Loucy (cell line): ENCODE data around the gene DSE.

ENCODE experiments used
- H2AFZ ChIP-seq: fragments of 200-600 bp; sonication (generic); 2 replicates; pipeline ENCODE4 v1.6.0; 2016; ENCODE audit warnings: antibody characterized with exemption, mild to moderate bottlenecking, low read length, moderate library complexity
- H3F3A ChIP-seq: fragments of 200-600 bp; 2 replicates; pipeline ENCODE4 v1.6.0; 2016; ENCODE audit warnings: antibody characterized with exemption, low read depth, mild to moderate bottlenecking
- H3K27me3 ChIP-seq: fragments of 200-600 bp; sonication (generic); 2 replicates; pipeline ENCODE4 v1.6.1; 2014; ENCODE audit warnings: low read length, mild to moderate bottlenecking; ENCODE audit not compliant: insufficient read depth, poor library complexity, severe bottlenecking
- H3K36me3 ChIP-seq: fragments of 200-600 bp; sonication (generic); 2 replicates; pipeline ENCODE4 v1.6.1; 2016; ENCODE audit warnings: low read length; ENCODE audit not compliant: insufficient read depth
- H3K4me1 ChIP-seq: fragments of 200-600 bp; sonication (generic); 2 replicates; pipeline ENCODE4 v1.5.1; 2014; ENCODE audit warnings: low read length, mild to moderate bottlenecking; ENCODE audit not compliant: insufficient read depth, poor library complexity, severe bottlenecking
- H3K4me2 ChIP-seq: fragments of 200-600 bp; sonication (generic); 2 replicates; pipeline ENCODE4 v1.6.0; 2014; ENCODE audit warnings: antibody characterized with exemption, low read length, low read depth, mild to moderate bottlenecking; ENCODE audit not compliant: poor library complexity, severe bottlenecking
- H3K4me3 ChIP-seq: fragments of 200-600 bp; sonication (generic); 2 replicates; pipeline ENCODE4 v1.5.1; 2014; ENCODE audit warnings: low read length, mild to moderate bottlenecking, mixed read lengths; ENCODE audit not compliant: poor library complexity, severe bottlenecking
- H3K79me2 ChIP-seq: fragments of 200-600 bp; sonication (generic); 2 replicates; pipeline ENCODE4 v1.6.1; 2014; ENCODE audit warnings: low read length; ENCODE audit not compliant: insufficient read depth
- H3K9ac ChIP-seq: fragments of 200-600 bp; sonication (generic); 2 replicates; pipeline ENCODE4 v1.6.0; 2014; ENCODE audit warnings: mild to moderate bottlenecking, low read depth, low read length, moderate library complexity; ENCODE audit not compliant: poor library complexity, severe bottlenecking
- H3K9me2 ChIP-seq: fragments of 200-600 bp; sonication (generic); replicated peaks from 2 replicates; pipeline ENCODE4 v1.6.1; 2016; ENCODE audit warnings: low read depth, low read length, mixed read lengths
- H3K9me3 ChIP-seq: fragments of 200-600 bp; sonication (generic); 2 replicates; pipeline ENCODE4 v1.6.1; 2014; ENCODE audit warnings: mild to moderate bottlenecking, antibody characterized with exemption, low read length, low read depth; ENCODE audit not compliant: insufficient read depth
- H4K20me1 ChIP-seq: fragments of 200-600 bp; sonication (generic); 2 replicates; pipeline ENCODE4 v1.6.0; 2014; ENCODE audit warnings: antibody characterized with exemption, low read length, mild to moderate bottlenecking; ENCODE audit not compliant: insufficient read depth, poor library complexity, severe bottlenecking
- EZH2phosphoT487 ChIP-seq: fragments of 200-600 bp; IDR thresholded peaks from 2 replicates; pipeline ENCODE4 v1.6.1; 2018; ENCODE audit warnings: antibody characterized with exemption, mild to moderate bottlenecking, moderate library complexity, borderline replicate concordance
- TF ChIP-seq, protein P1 (sequence below): fragments of 200-600 bp; sonication (generic); conservative IDR thresholded peaks from 2 replicates; pipeline ENCODE4 v1.5.1; 2014; ENCODE audit warnings: mild to moderate bottlenecking, antibody characterized with exemption, low read length

DSE gene

DNA sequence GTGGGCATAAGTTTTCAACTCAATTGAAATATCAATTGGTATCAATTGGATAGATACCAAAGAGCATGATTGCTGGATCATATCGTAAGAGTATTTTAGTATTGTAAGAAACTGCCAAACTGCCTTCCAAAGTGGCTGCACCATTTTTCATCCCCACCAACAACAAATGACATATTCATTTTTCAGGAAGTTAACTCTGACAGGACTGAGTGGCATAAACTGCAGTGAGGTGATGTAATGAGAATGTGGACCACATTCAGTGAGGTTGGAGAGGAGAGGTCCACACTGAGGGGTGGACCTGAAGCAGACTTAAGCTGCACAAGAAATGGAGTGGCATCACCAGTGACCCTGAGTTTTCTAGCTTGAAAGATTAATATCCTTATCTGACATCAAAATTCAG, 78.8 kb downstream of the DSE start:
- peaks cover 30% of the 10 kb centered on the region for H3K4me1 ChIP-seq

DNA sequence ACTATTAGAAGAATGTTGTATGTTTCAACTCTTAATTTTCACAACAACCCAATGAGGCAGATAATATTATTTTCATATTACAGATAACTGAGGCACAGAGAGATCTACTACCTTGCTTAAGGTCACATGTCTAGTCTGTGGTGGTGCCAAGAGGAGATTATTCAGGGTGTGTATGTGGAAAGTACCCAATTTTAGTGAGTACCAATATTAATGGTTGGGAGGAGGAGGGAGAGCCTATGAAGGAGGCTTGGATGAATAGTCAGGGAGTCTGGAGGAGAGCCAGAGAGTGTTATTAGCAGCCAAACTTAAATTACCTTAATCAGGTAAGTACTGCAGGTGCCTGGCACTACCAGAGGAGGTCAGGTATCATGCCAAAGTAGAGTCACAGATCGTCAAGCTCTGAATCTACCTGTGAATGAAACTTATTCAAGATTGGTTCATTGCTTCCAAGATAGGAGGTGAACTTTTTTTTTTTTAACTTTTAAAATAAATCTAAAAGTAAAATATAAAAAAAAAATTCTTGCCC, 79.5 kb downstream of the DSE start:
- Histone ChIP-seq H3K9me3 (no peaks in the 10 kb centered on the region), H4K20me1 (no peaks in the 10 kb centered on the region), H3K27me3 (no peaks in the 10 kb centered on the region), H3K9me2 (no peaks in the 10 kb centered on the region), H3K36me3 (no peaks in the 10 kb centered on the region), H3K79me2 (no peaks in the 10 kb centered on the region), H3K4me3 (no peak overlapping the region), H3K4me2 (no peak overlapping the region), H3F3A (no peaks in the 10 kb centered on the region), H2AFZ (no peak overlapping the region), H3K4me1 (peaks cover 24% of the 10 kb centered on the region), H3K9ac (no peak overlapping the region)
- TF ChIP-seq, protein P1, sequence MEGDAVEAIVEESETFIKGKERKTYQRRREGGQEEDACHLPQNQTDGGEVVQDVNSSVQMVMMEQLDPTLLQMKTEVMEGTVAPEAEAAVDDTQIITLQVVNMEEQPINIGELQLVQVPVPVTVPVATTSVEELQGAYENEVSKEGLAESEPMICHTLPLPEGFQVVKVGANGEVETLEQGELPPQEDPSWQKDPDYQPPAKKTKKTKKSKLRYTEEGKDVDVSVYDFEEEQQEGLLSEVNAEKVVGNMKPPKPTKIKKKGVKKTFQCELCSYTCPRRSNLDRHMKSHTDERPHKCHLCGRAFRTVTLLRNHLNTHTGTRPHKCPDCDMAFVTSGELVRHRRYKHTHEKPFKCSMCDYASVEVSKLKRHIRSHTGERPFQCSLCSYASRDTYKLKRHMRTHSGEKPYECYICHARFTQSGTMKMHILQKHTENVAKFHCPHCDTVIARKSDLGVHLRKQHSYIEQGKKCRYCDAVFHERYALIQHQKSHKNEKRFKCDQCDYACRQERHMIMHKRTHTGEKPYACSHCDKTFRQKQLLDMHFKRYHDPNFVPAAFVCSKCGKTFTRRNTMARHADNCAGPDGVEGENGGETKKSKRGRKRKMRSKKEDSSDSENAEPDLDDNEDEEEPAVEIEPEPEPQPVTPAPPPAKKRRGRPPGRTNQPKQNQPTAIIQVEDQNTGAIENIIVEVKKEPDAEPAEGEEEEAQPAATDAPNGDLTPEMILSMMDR = no peak
- no peak for TF ChIP-seq EZH2phosphoT487

More for the DNA sequence above, 78.8 kb downstream of the DSE start:
- H3K9ac ChIP-seq = no peak overlapping the region
- no peak overlapping the region for H2AFZ ChIP-seq
- no peaks in the 10 kb centered on the region for H3K27me3 ChIP-seq
- TF ChIP-seq EZH2phosphoT487 = no peak
- TF ChIP-seq, protein P1 = no peak
- no peaks in the 10 kb centered on the region for H3K79me2 ChIP-seq
- H3K9me2 ChIP-seq = no peaks in the 10 kb centered on the region
- no peaks in the 10 kb centered on the region for H4K20me1 ChIP-seq
- H3K4me2 ChIP-seq = no peak overlapping the region
- H3F3A ChIP-seq = no peaks in the 10 kb centered on the region
- H3K36me3 ChIP-seq = no peaks in the 10 kb centered on the region
- H3K4me3 ChIP-seq = no peak overlapping the region
- no peaks in the 10 kb centered on the region for H3K9me3 ChIP-seq

DNA sequence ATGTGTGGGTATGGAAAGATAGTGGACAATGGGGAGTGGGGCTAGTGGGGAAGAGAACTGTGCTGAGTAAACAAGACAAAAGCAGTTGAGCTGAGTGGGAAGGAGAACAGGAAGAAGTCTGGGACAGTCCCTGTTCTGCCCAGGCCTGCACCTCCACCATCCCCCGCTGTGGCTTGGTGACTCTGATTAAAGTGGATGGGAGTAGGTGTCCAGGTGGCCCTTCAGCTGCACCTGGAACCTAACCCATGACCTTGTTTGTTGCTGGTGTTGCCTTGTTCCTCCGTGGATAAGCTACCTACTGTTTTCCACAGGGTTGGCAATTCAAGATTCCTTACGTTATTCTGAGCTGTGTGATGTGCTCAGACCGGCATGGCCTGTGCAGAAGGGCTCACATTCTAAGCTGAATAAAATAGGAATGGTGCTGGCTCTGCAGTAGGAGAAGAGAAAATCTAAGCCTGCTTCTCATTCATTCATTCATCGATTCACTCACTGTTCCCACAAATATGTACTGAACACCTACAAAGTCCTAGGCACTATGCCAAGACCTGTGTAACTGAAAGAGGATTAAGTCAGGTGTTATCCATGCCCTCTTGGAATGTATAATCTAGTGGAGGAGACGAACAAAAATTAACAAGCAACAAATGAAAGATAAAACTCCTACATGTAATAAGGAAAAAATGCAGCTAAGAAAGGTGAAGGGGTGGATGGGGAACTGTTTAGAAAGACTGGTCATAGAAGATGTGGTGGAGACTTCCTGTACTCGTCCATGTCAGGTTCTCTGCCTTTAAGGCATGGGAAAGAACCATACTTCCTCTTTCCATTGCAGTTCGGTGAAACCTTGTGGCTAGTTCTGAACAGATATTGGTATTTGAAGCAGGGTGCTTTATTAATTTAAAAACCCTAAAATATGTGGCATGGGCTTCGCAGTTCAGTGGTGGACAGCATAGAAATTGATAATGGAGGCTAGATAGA, 80.3 kb downstream of the DSE start:
- H3F3A ChIP-seq = no peaks in the 10 kb centered on the region
- H3K4me1 ChIP-seq = peaks cover 23% of the 10 kb centered on the region
- H3K27me3 ChIP-seq = no peaks in the 10 kb centered on the region
- H3K9me2 ChIP-seq = no peaks in the 10 kb centered on the region
- no peaks in the 10 kb centered on the region for H3K79me2 ChIP-seq
- no peak for TF ChIP-seq EZH2phosphoT487
- TF ChIP-seq, protein P1 = no peak
- no peak overlapping the region for H3K4me2 ChIP-seq
- H3K36me3 ChIP-seq = no peaks in the 10 kb centered on the region
- no peak overlapping the region for H3K9ac ChIP-seq
- H4K20me1 ChIP-seq = no peaks in the 10 kb centered on the region
- H3K9me3 ChIP-seq = no peaks in the 10 kb centered on the region
- no peak overlapping the region for H3K4me3 ChIP-seq
- peak overlapping the region; percentile 53 for H2AFZ ChIP-seq
